Memory B cell (primary cell): ENCODE measurements around the gene GPR155.
"Not testable (repeated sequence)": the region's sequence is repeated elsewhere in the genome, so short reads cannot be mapped to it uniquely, and the experiment has no call there.

Experiments
- ATAC-seq: fragments of 150-1000 bp; cut with Tn5 transposase; 2 replicates; pipeline ENCODE4 v1.10.0; 2021; ENCODE audit warnings: low read depth, mild to moderate bottlenecking, moderate library complexity
- DNase-seq, 2 donors: peaks; one replicate each; pipeline ENCODE4 v3.0.0; 2022; ENCODE audit warnings: low spot score in 2 of 2
- H3K27ac Mint-ChIP-seq: one replicate; pipeline ENCODE4 v1.8.0; 2022; ENCODE audit warnings: mild to moderate bottlenecking, moderate library complexity, mixed read lengths
- H3K27me3 Mint-ChIP-seq: one replicate; pipeline ENCODE4 v1.8.0; 2022; ENCODE audit warnings: mixed read lengths
- H3K36me3 Mint-ChIP-seq: one replicate; pipeline ENCODE4 v1.8.0; 2022; ENCODE audit warnings: mild to moderate bottlenecking, mixed read lengths
- H3K4me1 Mint-ChIP-seq: one replicate; pipeline ENCODE4 v1.8.0; 2022; ENCODE audit warnings: mixed read lengths
- H3K4me3 Mint-ChIP-seq: one replicate; pipeline ENCODE4 v1.8.0; 2022; ENCODE audit warnings: mild to moderate bottlenecking, moderate library complexity, mixed read lengths
- H3K9me3 Mint-ChIP-seq: one replicate; pipeline ENCODE4 v1.8.0; 2022; ENCODE audit warnings: mixed read lengths

Gene GPR155

GRCh38 chr2:174438146-174438886 lies 48.5 kb downstream of the GPR155 start:
- Mint-ChIP-seq H3K4me1 (no peaks in the 10 kb centered on the region), H3K27me3 (no peaks in the 10 kb centered on the region), H3K9me3 (no peaks in the 10 kb centered on the region), H3K4me3 (no peak overlapping the region), H3K36me3 (peaks cover 4% of the 10 kb centered on the region), H3K27ac (no peak overlapping the region)
- DNase-seq = no peak
- ATAC-seq = no peak

- DNase-seq = no peak
- ATAC-seq = no peak
- H3K27me3 Mint-ChIP-seq = no peaks in the 10 kb centered on the region
- no peaks in the 10 kb centered on the region for H3K9me3 Mint-ChIP-seq
- H3K27ac Mint-ChIP-seq = no peak overlapping the region
- H3K36me3 Mint-ChIP-seq = peaks cover 6% of the 10 kb centered on the region
- H3K4me1 Mint-ChIP-seq = no peaks in the 10 kb centered on the region
- H3K4me3 Mint-ChIP-seq = no peak overlapping the region
These were observed 50.5 kb downstream of the GPR155 start for GRCh38 chr2:174436351-174436750.

- ATAC-seq (no peak), DNase-seq (no peak)
- H3K4me1 Mint-ChIP-seq = no peaks in the 10 kb centered on the region
- no peak overlapping the region for H3K4me3 Mint-ChIP-seq
- no peaks in the 10 kb centered on the region for H3K27me3 Mint-ChIP-seq
- H3K9me3 Mint-ChIP-seq = peaks cover 1% of the 10 kb centered on the region
- no peak overlapping the region for H3K27ac Mint-ChIP-seq
- H3K36me3 Mint-ChIP-seq = peaks cover 22% of the 10 kb centered on the region
These were observed 54.9 kb downstream of the GPR155 start for GRCh38 chr2:174431902-174432301.

- no peaks in the 10 kb centered on the region for H3K4me1 Mint-ChIP-seq
- peaks cover 1% of the 10 kb centered on the region for H3K9me3 Mint-ChIP-seq
- DNase-seq (no peak), ATAC-seq (no peak)
- H3K4me3 Mint-ChIP-seq = no peak overlapping the region
- no peak overlapping the region for H3K27ac Mint-ChIP-seq
- H3K27me3 Mint-ChIP-seq = no peaks in the 10 kb centered on the region
- peaks cover 20% of the 10 kb centered on the region for H3K36me3 Mint-ChIP-seq
These were observed 56.8 kb downstream of the GPR155 start for GRCh38 chr2:174430066-174430465.

GRCh38 chr2:174428214-174428613 lies 58.6 kb downstream of the GPR155 start:
- Mint-ChIP-seq H3K4me1 (no peaks in the 10 kb centered on the region), H3K27ac (no peak overlapping the region), H3K9me3 (peaks cover 1% of the 10 kb centered on the region), H3K27me3 (no peaks in the 10 kb centered on the region), H3K36me3 (peaks cover 20% of the 10 kb centered on the region), H3K4me3 (no peak overlapping the region)
- no peak for DNase-seq
- no peak for ATAC-seq

GRCh38 chr2:174412256-174412655 lies 74.6 kb downstream of the GPR155 start:
- H3K27me3 Mint-ChIP-seq = no peaks in the 10 kb centered on the region
- H3K27ac Mint-ChIP-seq = no peak overlapping the region
- no peaks in the 10 kb centered on the region for H3K4me1 Mint-ChIP-seq
- no peak overlapping the region for H3K4me3 Mint-ChIP-seq
- H3K36me3 Mint-ChIP-seq = peaks cover 13% of the 10 kb centered on the region
- ATAC-seq = no peak
- H3K9me3 Mint-ChIP-seq = no peaks in the 10 kb centered on the region
- no peak for DNase-seq

- H3K27me3 Mint-ChIP-seq, H3K27ac Mint-ChIP-seq, H3K4me3 Mint-ChIP-seq, H3K4me1 Mint-ChIP-seq, DNase-seq, ATAC-seq, H3K9me3 Mint-ChIP-seq: not testable (repeated sequence)
- peaks cover 13% of the 10 kb centered on the region for H3K36me3 Mint-ChIP-seq
These were observed 76.8 kb downstream of the GPR155 start for GRCh38 chr2:174410039-174410438.

GRCh38 chr2:174403628-174404027 lies 83.2 kb downstream of the GPR155 start:
- no peaks in the 10 kb centered on the region for H3K4me1 Mint-ChIP-seq
- H3K4me3 Mint-ChIP-seq = no peak overlapping the region
- H3K27me3 Mint-ChIP-seq = no peaks in the 10 kb centered on the region
- ATAC-seq = no peak
- no peak for DNase-seq
- no peak overlapping the region for H3K27ac Mint-ChIP-seq
- H3K36me3 Mint-ChIP-seq = peaks cover 20% of the 10 kb centered on the region
- no peaks in the 10 kb centered on the region for H3K9me3 Mint-ChIP-seq

- no peak for ATAC-seq
- Mint-ChIP-seq H3K36me3 (peaks cover 20% of the 10 kb centered on the region), H3K4me1 (peaks cover 3% of the 10 kb centered on the region), H3K27ac (no peak overlapping the region), H3K9me3 (no peaks in the 10 kb centered on the region), H3K4me3 (no peak overlapping the region), H3K27me3 (no peaks in the 10 kb centered on the region)
- no peak for DNase-seq
These were observed 86.0 kb downstream of the GPR155 start for GRCh38 chr2:174400853-174401252.

GRCh38 chr2:174399171-174399570 lies 87.7 kb downstream of the GPR155 start:
- Mint-ChIP-seq H3K27me3 (no peaks in the 10 kb centered on the region), H3K4me3 (no peak overlapping the region), H3K27ac (no peak overlapping the region), H3K36me3 (peaks cover 22% of the 10 kb centered on the region), H3K4me1 (peaks cover 9% of the 10 kb centered on the region), H3K9me3 (no peaks in the 10 kb centered on the region)
- ATAC-seq (no peak), DNase-seq (no peak)

GRCh38 chr2:174397773-174398172 lies 89.1 kb downstream of the GPR155 start:
- no peaks in the 10 kb centered on the region for H3K27me3 Mint-ChIP-seq
- no peak for DNase-seq
- no peak for ATAC-seq
- no peak overlapping the region for H3K4me3 Mint-ChIP-seq
- H3K4me1 Mint-ChIP-seq = peaks cover 13% of the 10 kb centered on the region
- H3K36me3 Mint-ChIP-seq = peaks cover 14% of the 10 kb centered on the region
- no peaks in the 10 kb centered on the region for H3K9me3 Mint-ChIP-seq
- H3K27ac Mint-ChIP-seq = peak overlapping the region; percentile 2

- Mint-ChIP-seq H3K36me3 (peaks cover 17% of the 10 kb centered on the region), H3K27ac (peak overlapping the region; percentile 100), H3K4me1 (peaks cover 21% of the 10 kb centered on the region), H3K4me3 (peak overlapping the region; percentile 100), H3K9me3 (no peaks in the 10 kb centered on the region), H3K27me3 (no peaks in the 10 kb centered on the region)
- DNase-seq = no peak
- peak; percentile 40 for ATAC-seq
These were observed 90.7 kb downstream of the GPR155 start for GRCh38 chr2:174395969-174396630.

GRCh38 chr2:174395284-174395968 lies 91.4 kb downstream of the GPR155 start, which contains the start of gene SCRN3:
SCRN3 (plus strand) TSS chr2:174395730; CDS start chr2:174398284, 2,554 bp downstream.
- ATAC-seq (peak; percentile 91), DNase-seq (peak; percentile 68)
- peaks cover 23% of the 10 kb centered on the region for H3K4me1 Mint-ChIP-seq
- H3K27me3 Mint-ChIP-seq = no peaks in the 10 kb centered on the region
- H3K4me3 Mint-ChIP-seq = peak within 1 kb of the TSS; percentile 100
- H3K9me3 Mint-ChIP-seq = no peaks in the 10 kb centered on the region
- peak within 1 kb of the TSS; percentile 100 for H3K27ac Mint-ChIP-seq
- H3K36me3 Mint-ChIP-seq = peaks cover 18% of the 10 kb centered on the region

- no peak for ATAC-seq
- DNase-seq = no peak
- Mint-ChIP-seq H3K4me3 (no peak overlapping the region), H3K9me3 (no peaks in the 10 kb centered on the region), H3K27ac (peak overlapping the region; percentile 3), H3K4me1 (peaks cover 31% of the 10 kb centered on the region), H3K27me3 (no peaks in the 10 kb centered on the region), H3K36me3 (peaks cover 30% of the 10 kb centered on the region)
These were observed 94.1 kb downstream of the GPR155 start for GRCh38 chr2:174392706-174393105.
